Measurements from ENCODE around the gene XKR3.

DNA sequence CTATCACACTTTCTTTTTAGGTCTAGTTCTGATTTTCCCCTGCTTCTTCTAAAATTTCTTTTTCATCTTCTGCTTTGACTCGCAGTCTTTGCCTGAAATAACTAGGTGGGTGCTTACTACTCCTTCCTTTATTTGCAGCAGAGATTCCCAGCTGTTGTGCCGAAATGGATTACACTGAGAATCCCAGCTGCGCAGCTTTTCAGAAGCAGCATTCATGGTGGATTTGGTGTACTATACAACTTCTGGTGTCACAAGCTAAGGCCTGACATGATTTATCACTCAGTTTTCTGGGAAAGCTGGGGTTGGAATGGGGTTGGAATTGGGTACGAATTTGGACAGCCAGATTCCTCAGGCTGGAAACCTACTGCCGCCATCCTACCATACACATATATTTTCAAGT, 6.0 kb upstream of the XKR3 start:
- TF ChIP-seq, protein P1, sequence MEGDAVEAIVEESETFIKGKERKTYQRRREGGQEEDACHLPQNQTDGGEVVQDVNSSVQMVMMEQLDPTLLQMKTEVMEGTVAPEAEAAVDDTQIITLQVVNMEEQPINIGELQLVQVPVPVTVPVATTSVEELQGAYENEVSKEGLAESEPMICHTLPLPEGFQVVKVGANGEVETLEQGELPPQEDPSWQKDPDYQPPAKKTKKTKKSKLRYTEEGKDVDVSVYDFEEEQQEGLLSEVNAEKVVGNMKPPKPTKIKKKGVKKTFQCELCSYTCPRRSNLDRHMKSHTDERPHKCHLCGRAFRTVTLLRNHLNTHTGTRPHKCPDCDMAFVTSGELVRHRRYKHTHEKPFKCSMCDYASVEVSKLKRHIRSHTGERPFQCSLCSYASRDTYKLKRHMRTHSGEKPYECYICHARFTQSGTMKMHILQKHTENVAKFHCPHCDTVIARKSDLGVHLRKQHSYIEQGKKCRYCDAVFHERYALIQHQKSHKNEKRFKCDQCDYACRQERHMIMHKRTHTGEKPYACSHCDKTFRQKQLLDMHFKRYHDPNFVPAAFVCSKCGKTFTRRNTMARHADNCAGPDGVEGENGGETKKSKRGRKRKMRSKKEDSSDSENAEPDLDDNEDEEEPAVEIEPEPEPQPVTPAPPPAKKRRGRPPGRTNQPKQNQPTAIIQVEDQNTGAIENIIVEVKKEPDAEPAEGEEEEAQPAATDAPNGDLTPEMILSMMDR (conservative IDR thresholded peaks at IDR 0.05) = no peak
- no peak for TF ChIP-seq EZH2 (IDR thresholded peaks at IDR 0.05; ENCODE audit: low read depth)

All from PC-9 (cell line).